SU-DHL-6 (cell line): Measurements from ENCODE around the gene SNX8.

Source experiments
- H2AFZ ChIP-seq: fragments of 200-600 bp; sonication (generic); 2 replicates; pipeline ENCODE4 v1.6.1; 2014; ENCODE audit warnings: low read depth, mild to moderate bottlenecking, moderate library complexity, mixed read lengths, antibody characterized with exemption, low read length; ENCODE audit not compliant: severe bottlenecking
- H3F3A ChIP-seq: fragments of 200-600 bp; shearing (Covaris generic); 2 replicates; pipeline ENCODE4 v1.6.0; 2016; ENCODE audit warnings: antibody characterized with exemption, mild to moderate bottlenecking; ENCODE audit not compliant: insufficient read depth
- H3K27ac ChIP-seq: fragments of 200-600 bp; sonication (generic); 2 replicates; pipeline ENCODE4 v1.5.1; 2016; ENCODE audit warnings: low read depth, mild to moderate bottlenecking, low read length, moderate library complexity, mixed read lengths
- H3K27me3 ChIP-seq: fragments of 200-600 bp; sonication (generic), shearing (Covaris generic); 2 replicates; pipeline ENCODE4 v1.6.0; 2014; ENCODE audit warnings: mild to moderate bottlenecking, low read length
- H3K36me3 ChIP-seq: fragments of 200-600 bp; sonication (generic); 2 replicates; pipeline ENCODE4 v1.6.1; 2014; ENCODE audit warnings: mild to moderate bottlenecking, low read length, mixed read lengths
- H3K4me2 ChIP-seq: fragments of 300-600, 200-600 bp; shearing (Covaris generic), sonication (generic); 2 replicates; pipeline ENCODE4 v1.6.0; 2014; ENCODE audit warnings: low read length, low read depth, mild to moderate bottlenecking; ENCODE audit not compliant: poor library complexity, severe bottlenecking
- H3K4me3 ChIP-seq: fragments of 200-600 bp; sonication (generic); 2 replicates; pipeline ENCODE4 v1.5.1; 2014; ENCODE audit warnings: antibody characterized with exemption, low read length, mild to moderate bottlenecking, mixed read lengths; ENCODE audit not compliant: insufficient read depth, poor library complexity, severe bottlenecking
- H3K79me2 ChIP-seq: fragments of 200-600 bp; sonication (generic); 2 replicates; pipeline ENCODE4 v1.6.1; 2014; ENCODE audit warnings: mild to moderate bottlenecking, low read length, moderate library complexity; ENCODE audit not compliant: insufficient read depth
- H3K9ac ChIP-seq: fragments of 200-600 bp; sonication (generic); 2 replicates; pipeline ENCODE4 v1.7.0; 2014; ENCODE audit warnings: mild to moderate bottlenecking, low read length
- H3K9me2 ChIP-seq: fragments of 200-600 bp; sonication (generic); replicated peaks from 2 replicates; pipeline ENCODE4 v1.6.1; 2014; ENCODE audit warnings: low read length; ENCODE audit not compliant: insufficient read depth
- H3K9me3 ChIP-seq: fragments of 200-600 bp; sonication (generic); 2 replicates; pipeline ENCODE4 v1.6.1; 2014; ENCODE audit warnings: low read length, mixed read lengths; ENCODE audit not compliant: insufficient read depth
- H4K20me1 ChIP-seq: fragments of 200-600 bp; sonication (generic); 2 replicates; pipeline ENCODE4 v1.6.1; 2014; ENCODE audit warnings: low read depth, mild to moderate bottlenecking, antibody characterized with exemption, low read length, moderate library complexity, mixed read lengths
- CTCF ChIP-seq: fragments of 200-600 bp; sonication (generic); IDR thresholded peaks from one replicate; pipeline ENCODE4 v1.5.1; 2017; ENCODE audit warnings: antibody characterized with exemption, mild to moderate bottlenecking, low read length, moderate library complexity; ENCODE audit not compliant: insufficient read depth, poor library complexity, severe bottlenecking
- EZH2phosphoT487 ChIP-seq: fragments of 200-600 bp; sonication (generic), shearing (Covaris generic); conservative IDR thresholded peaks from 2 replicates; pipeline ENCODE4 v1.6.1; 2018; ENCODE audit warnings: mild to moderate bottlenecking, antibody characterized with exemption, low read length, moderate library complexity, mixed read lengths

The SNX8 gene

GRCh38 chr7:2325162-2325561 is 10.9 kb upstream of the SNX8 start:
- TF ChIP-seq EZH2phosphoT487 = no peak
- TF ChIP-seq CTCF = no peak
- Histone ChIP-seq H3K27ac (no peak overlapping the region), H3K9ac (no peak overlapping the region)

GRCh38 chr7:2321020-2321419 is 6.8 kb upstream of the SNX8 start:
- no peak overlapping the region for H3K4me2 ChIP-seq
- no peak overlapping the region for H2AFZ ChIP-seq

More at GRCh38 chr7:2325162-2325561, 10.9 kb upstream of the SNX8 start:
- no peaks in the 10 kb centered on the region for H3K9me3 ChIP-seq
- no peak overlapping the region for H3K4me3 ChIP-seq
- no peak overlapping the region for H3K4me2 ChIP-seq
- H3K36me3 ChIP-seq = no peaks in the 10 kb centered on the region
- no peaks in the 10 kb centered on the region for H3K9me2 ChIP-seq
- no peaks in the 10 kb centered on the region for H3K79me2 ChIP-seq
- no peaks in the 10 kb centered on the region for H3F3A ChIP-seq
- no peaks in the 10 kb centered on the region for H3K27me3 ChIP-seq
- no peak overlapping the region for H2AFZ ChIP-seq
- no peaks in the 10 kb centered on the region for H4K20me1 ChIP-seq

GRCh38 chr7:2317556-2318293 is 3.5 kb upstream of the SNX8 start:
- TF ChIP-seq CTCF = no peak
- H3K9me3 ChIP-seq = no peaks in the 10 kb centered on the region
- H3K4me2 ChIP-seq = no peak overlapping the region
- no peaks in the 10 kb centered on the region for H3K9me2 ChIP-seq
- H4K20me1 ChIP-seq = no peaks in the 10 kb centered on the region
- H3K27ac ChIP-seq = no peak overlapping the region
- H3K79me2 ChIP-seq = peaks cover 12% of the 10 kb centered on the region
- H3K36me3 ChIP-seq = no peaks in the 10 kb centered on the region
- H3K27me3 ChIP-seq = no peaks in the 10 kb centered on the region
- no peak overlapping the region for H3K4me3 ChIP-seq
- no peak overlapping the region for H3K9ac ChIP-seq
- no peak overlapping the region for H2AFZ ChIP-seq
- H3F3A ChIP-seq = peaks cover 11% of the 10 kb centered on the region

More at GRCh38 chr7:2321020-2321419, 6.8 kb upstream of the SNX8 start:
- H3K4me3 ChIP-seq = no peak overlapping the region
- no peaks in the 10 kb centered on the region for H4K20me1 ChIP-seq
- no peaks in the 10 kb centered on the region for H3K9me3 ChIP-seq
- H3K27me3 ChIP-seq = no peaks in the 10 kb centered on the region
- H3K36me3 ChIP-seq = no peaks in the 10 kb centered on the region
- H3K9me2 ChIP-seq = no peaks in the 10 kb centered on the region
- H3K9ac ChIP-seq = no peak overlapping the region
- TF ChIP-seq EZH2phosphoT487 = no peak
- no peak for TF ChIP-seq CTCF
- H3K79me2 ChIP-seq = no peaks in the 10 kb centered on the region
- no peaks in the 10 kb centered on the region for H3F3A ChIP-seq
- no peak overlapping the region for H3K27ac ChIP-seq
